GM23248 (cell line): ENCODE results near the gene TAS2R42. TPM values are rescaled to one million over a fixed set of nuclear protein-coding genes. Genes with fewer than 3 reads are reported as not detected.

ENCODE experiments used
- DNase-seq: peaks from one replicate; pipeline ENCODE4 v3.0.0-alpha.2; 2015
- H2AFZ ChIP-seq: fragments of 200-600 bp; sonication (generic); 2 replicates; pipeline ENCODE4 v1.6.1; 2016; ENCODE audit warnings: antibody characterized with exemption
- H3F3A ChIP-seq: fragments of 200-600 bp; sonication (generic); 2 replicates; pipeline ENCODE4 v1.6.1; 2016; ENCODE audit warnings: mild to moderate bottlenecking, antibody characterized with exemption, mixed run types; ENCODE audit not compliant: insufficient read depth
- H3K27ac ChIP-seq: fragments of 200-600 bp; sonication (generic); 2 replicates; pipeline ENCODE4 v1.5.1; 2016; ENCODE audit warnings: mild to moderate bottlenecking
- H3K27me3 ChIP-seq: fragments of 200-600 bp; sonication (generic); replicated peaks from 2 replicates; pipeline ENCODE4 v1.6.1; 2016; ENCODE audit warnings: mild to moderate bottlenecking; ENCODE audit not compliant: insufficient read depth
- H3K36me3 ChIP-seq: fragments of 200-600 bp; sonication (generic); 2 replicates; pipeline ENCODE4 v1.6.1; 2016; ENCODE audit warnings: low read depth, mild to moderate bottlenecking
- H3K4me1 ChIP-seq: fragments of 200-600 bp; sonication (generic); 2 replicates; pipeline ENCODE4 v1.6.1; 2016; ENCODE audit warnings: mild to moderate bottlenecking; ENCODE audit not compliant: insufficient read depth
- H3K4me2 ChIP-seq: fragments of 200-600 bp; sonication (generic); one replicate; pipeline ENCODE4 v1.6.1; 2016; ENCODE audit warnings: mild to moderate bottlenecking; ENCODE audit not compliant: unreplicated experiment
- H3K4me3 ChIP-seq: fragments of 200-600 bp; sonication (generic); 2 replicates; pipeline ENCODE4 v1.5.1; 2016; ENCODE audit warnings: mild to moderate bottlenecking
- H3K79me2 ChIP-seq: fragments of 200-600 bp; sonication (generic); 2 replicates; pipeline ENCODE4 v1.6.1; 2016; ENCODE audit warnings: mild to moderate bottlenecking; ENCODE audit not compliant: insufficient read depth
- H3K9ac ChIP-seq: fragments of 200-600 bp; sonication (generic); 2 replicates; pipeline ENCODE4 v1.6.1; 2016; ENCODE audit warnings: mild to moderate bottlenecking
- H3K9me2 ChIP-seq: fragments of 200-600 bp; sonication (generic); 2 replicates; pipeline ENCODE4 v1.6.1; 2016; ENCODE audit warnings: mixed run types, mild to moderate bottlenecking, moderate library complexity; ENCODE audit not compliant: insufficient read depth
- H3K9me3 ChIP-seq: fragments of 200-600 bp; sonication (generic); one replicate; pipeline ENCODE4 v1.6.1; 2017; ENCODE audit warnings: low read depth
- H4K20me1 ChIP-seq: fragments of 200-600 bp; sonication (generic); 2 replicates; pipeline ENCODE4 v1.6.0; 2016; ENCODE audit not compliant: insufficient read depth
- EZH2 ChIP-seq: fragments of 200-600 bp; sonication (generic); IDR thresholded peaks from 2 replicates; pipeline ENCODE4 v1.6.1; 2018; ENCODE audit warnings: antibody characterized with exemption, mild to moderate bottlenecking; ENCODE audit not compliant: insufficient read depth, poor library complexity, severe bottlenecking
- EZH2phosphoT487 ChIP-seq: fragments of 200-600 bp; sonication (generic); IDR thresholded peaks from 2 replicates; pipeline ENCODE4 v1.6.1; 2018; ENCODE audit warnings: antibody characterized with exemption, moderate library complexity, mild to moderate bottlenecking, low read depth; ENCODE audit not compliant: insufficient read depth
- WGBS, 2 experiments: methylation state at CpG; one replicate each; pipeline ENCODE4 v1.1.6; 2015 to 2017; ENCODE audit warnings: low lambda C conversion rate in 2 of 2, low coverage in 1 of 2; ENCODE audit errors: missing lambda C conversion rate in 2 of 2; 5-methylcytosine and 5-hydroxymethylcytosine counted together
- in situ Hi-C: fragments of 300-500 bp; cut with MboI; formaldehyde crosslinking; loops from 2 replicates; pipeline ENCODE4 v1.15.0; 2020
- polyA plus RNA-seq: library from polyadenylated mRNA; unstranded; fragments of >200 nt; fragmentation: Nextera tagmentation; extraction: Ambion mirVana; gene quantifications from 2 replicates; pipeline ENCODE4 v1.2.1, GENCODE V29; 2016
- total RNA-seq: library from RNA; depleted of rRNA; stranded (reverse); fragments of >200 nt; shearing (Covaris generic); gene quantifications from 2 replicates; pipeline ENCODE4 v1.2.3, GENCODE V29; 2014

The TAS2R42 gene
- total and polyA plus RNA-seq, 2 experiments from 2014 or later: not detected

DNA sequence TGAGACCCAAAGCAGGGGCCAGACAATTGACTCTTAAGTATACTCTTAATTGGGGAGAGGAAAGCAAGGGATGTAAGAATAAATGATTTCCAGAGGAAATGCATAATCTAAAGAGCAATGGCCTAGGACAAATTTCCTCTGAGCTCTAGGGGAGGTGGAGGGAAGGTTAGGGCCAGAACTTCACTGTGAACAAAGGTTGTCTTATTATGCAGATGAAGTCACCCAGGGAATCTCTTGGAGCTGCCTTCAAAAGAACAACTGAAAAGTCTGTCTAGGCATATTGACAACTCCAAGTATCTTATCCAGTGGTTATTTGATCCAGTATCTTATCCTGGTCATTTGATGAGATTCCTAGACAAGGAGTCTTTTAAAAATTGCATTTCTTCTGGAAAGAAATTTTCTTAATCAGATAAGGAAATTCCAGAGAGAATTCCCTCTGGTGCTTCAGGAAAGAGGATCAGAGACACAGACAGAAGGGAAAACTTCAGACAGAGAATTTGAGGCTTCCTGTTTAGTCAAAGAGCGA is 32.3 kb downstream of the TAS2R42 start:
- H3K27me3 ChIP-seq: no peaks in the 10 kb centered on the region
- no peaks in the 10 kb centered on the region for H4K20me1 ChIP-seq
- peaks cover 83% of the 10 kb centered on the region for H3K79me2 ChIP-seq
- 97 to 100% methylated on average over 1 of the region's 1 CpG for WGBS, 2 experiments
- H3K4me1 ChIP-seq: no peaks in the 10 kb centered on the region
- H3K9ac ChIP-seq: no peak overlapping the region
- in situ Hi-C loops: no loop called here
- no peaks in the 10 kb centered on the region for H3K9me3 ChIP-seq
- H3F3A ChIP-seq: 0 out of 2 replicates have a peak, but pooled peaks cover 3% of the 10 kb centered on the region
- H3K9me2 ChIP-seq: no peaks in the 10 kb centered on the region
- DNase-seq: no peak
- no peak overlapping the region for H2AFZ ChIP-seq
- no peak overlapping the region for H3K4me3 ChIP-seq
- H3K4me2 ChIP-seq: no peak overlapping the region
- no peaks in the 10 kb centered on the region for H3K36me3 ChIP-seq
- no peak for TF ChIP-seq EZH2phosphoT487
- H3K27ac ChIP-seq: no peak overlapping the region

DNA sequence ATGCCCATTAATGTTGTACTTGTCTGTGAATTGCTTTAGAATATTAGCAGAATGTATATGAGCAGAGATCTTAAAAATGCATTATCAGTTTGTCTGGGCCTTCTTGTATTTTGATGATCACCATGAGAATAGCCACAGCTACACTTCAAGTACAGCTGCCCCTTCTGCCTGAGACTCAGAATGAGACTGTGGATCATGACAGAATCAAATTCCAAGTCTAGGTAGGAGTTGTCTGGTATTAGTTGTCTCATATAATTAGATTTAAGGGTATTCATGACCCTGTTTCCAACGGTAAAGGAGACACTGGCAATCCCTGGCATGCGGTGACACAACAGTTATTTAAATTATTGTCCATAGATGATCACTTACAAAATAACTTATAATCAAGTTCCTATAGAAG is 34.0 kb downstream of the TAS2R42 start:
- Histone ChIP-seq H3K4me2 (no peak overlapping the region), H3F3A (0 out of 2 replicates have a peak, but pooled peaks cover 3% of the 10 kb centered on the region), H3K27ac (no peak overlapping the region), H3K4me1 (no peaks in the 10 kb centered on the region), H4K20me1 (no peaks in the 10 kb centered on the region), H3K79me2 (peaks cover 66% of the 10 kb centered on the region), H2AFZ (no peak overlapping the region), H3K27me3 (no peaks in the 10 kb centered on the region), H3K9me3 (no peaks in the 10 kb centered on the region), H3K9me2 (no peaks in the 10 kb centered on the region), H3K36me3 (no peaks in the 10 kb centered on the region), H3K9ac (no peak overlapping the region), H3K4me3 (no peak overlapping the region)
- TF ChIP-seq EZH2 (no peak), EZH2phosphoT487 (no peak)
- WGBS, 2 experiments: 81% methylated on average over 2 of the region's 2 CpGs
- no peak for DNase-seq
- in situ Hi-C loops: no loop called here

DNA sequence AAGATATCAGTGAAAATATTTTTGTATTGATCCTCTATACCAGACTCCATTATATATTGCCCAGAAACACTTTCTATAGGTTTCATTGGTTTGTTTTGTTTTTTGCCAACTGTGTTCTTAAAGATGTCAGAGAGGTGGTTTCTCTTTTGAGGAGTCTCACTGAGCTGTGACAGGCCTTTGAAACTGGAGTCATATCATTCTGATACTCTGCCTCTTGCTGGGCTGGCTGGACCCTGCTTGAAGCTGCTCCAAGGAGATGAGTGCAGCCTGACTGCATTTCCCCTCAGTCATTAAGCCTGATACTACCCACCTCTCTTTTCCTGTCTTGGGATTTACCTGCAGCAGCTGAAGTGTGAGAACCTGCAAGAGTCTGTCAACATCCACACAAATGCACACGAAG is 35.9 kb downstream of the TAS2R42 start:
- Histone ChIP-seq H3K27me3 (no peaks in the 10 kb centered on the region), H3K4me2 (no peak overlapping the region), H3K27ac (no peak overlapping the region), H2AFZ (no peak overlapping the region), H3K9ac (no peak overlapping the region), H3F3A (0 out of 2 replicates have a peak, but pooled peaks cover 3% of the 10 kb centered on the region), H3K9me3 (no peaks in the 10 kb centered on the region), H3K9me2 (no peaks in the 10 kb centered on the region), H4K20me1 (no peaks in the 10 kb centered on the region), H3K4me3 (no peak overlapping the region), H3K4me1 (no peaks in the 10 kb centered on the region), H3K79me2 (peaks cover 63% of the 10 kb centered on the region), H3K36me3 (no peaks in the 10 kb centered on the region)
- in situ Hi-C loops: no loop called here
- TF ChIP-seq EZH2 (no peak), EZH2phosphoT487 (no peak)
- 91 to 93% methylated on average over 1 of the region's 1 CpG for WGBS, 2 experiments
- DNase-seq: no peak

DNA sequence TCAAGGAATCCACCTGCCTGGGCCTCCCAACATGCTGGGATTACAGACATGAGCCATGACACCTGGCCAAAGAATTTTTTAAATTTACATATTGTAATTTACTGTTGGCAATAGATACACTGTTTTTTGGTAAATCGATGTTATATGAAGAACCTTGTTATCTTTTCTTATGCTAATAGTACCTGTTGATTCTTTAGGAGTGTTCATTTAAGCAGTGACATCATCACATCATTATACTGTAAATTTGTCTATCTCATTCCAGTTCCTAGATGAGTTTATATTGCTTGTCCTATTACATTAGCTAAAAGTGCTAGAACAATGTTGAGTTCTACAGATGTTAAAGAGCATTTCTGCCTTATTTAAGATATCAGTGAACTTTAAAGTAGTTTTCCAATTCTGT is 39.3 kb downstream of the TAS2R42 start:
- 94 to 100% methylated on average over 1 of the region's 1 CpG for WGBS, 2 experiments
- in situ Hi-C loops: no loop called here
- H3F3A ChIP-seq: no peaks in the 10 kb centered on the region
- H3K9ac ChIP-seq: no peak overlapping the region
- TF ChIP-seq EZH2phosphoT487: no peak
- TF ChIP-seq EZH2: no peak
- no peaks in the 10 kb centered on the region for H4K20me1 ChIP-seq
- H3K4me1 ChIP-seq: no peaks in the 10 kb centered on the region
- no peak overlapping the region for H2AFZ ChIP-seq
- no peaks in the 10 kb centered on the region for H3K27me3 ChIP-seq
- H3K36me3 ChIP-seq: no peaks in the 10 kb centered on the region
- DNase-seq: no peak
- no peaks in the 10 kb centered on the region for H3K9me3 ChIP-seq
- H3K4me2 ChIP-seq: no peak overlapping the region
- H3K79me2 ChIP-seq: peaks cover 60% of the 10 kb centered on the region
- no peak overlapping the region for H3K27ac ChIP-seq
- H3K9me2 ChIP-seq: no peaks in the 10 kb centered on the region
- no peak overlapping the region for H3K4me3 ChIP-seq

DNA sequence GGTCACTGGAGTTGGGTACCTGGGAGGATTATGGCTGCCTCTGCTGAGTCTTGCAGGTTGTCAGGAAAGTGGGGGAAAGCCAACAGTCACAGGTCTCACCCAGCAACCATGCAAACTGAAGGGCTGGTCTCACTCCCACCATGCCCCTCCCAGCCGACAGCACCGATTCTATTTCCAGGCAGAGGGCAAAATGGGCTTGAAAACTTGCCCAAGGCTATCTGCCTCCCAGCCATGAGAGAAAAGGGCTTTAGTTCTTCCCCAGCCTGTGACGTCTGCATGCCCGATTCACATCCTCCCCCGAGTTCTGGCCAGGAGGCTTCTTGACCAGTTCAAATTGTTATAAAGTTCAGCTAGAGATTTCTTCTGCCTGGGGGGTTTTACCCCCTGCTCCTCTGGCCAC is 42.4 kb downstream of the TAS2R42 start:
- H3K27me3 ChIP-seq: no peaks in the 10 kb centered on the region
- DNase-seq: no peak
- peaks cover 78% of the 10 kb centered on the region for H3K79me2 ChIP-seq
- WGBS, 2 experiments: 91 to 98% methylated on average over 5 of the region's 5 CpGs
- TF ChIP-seq EZH2phosphoT487 (no peak), EZH2 (no peak)
- no peaks in the 10 kb centered on the region for H3K36me3 ChIP-seq
- no peak overlapping the region for H3K4me2 ChIP-seq
- H4K20me1 ChIP-seq: no peaks in the 10 kb centered on the region
- no peaks in the 10 kb centered on the region for H3K9me2 ChIP-seq
- no peaks in the 10 kb centered on the region for H3F3A ChIP-seq
- H2AFZ ChIP-seq: no peak overlapping the region
- no peak overlapping the region for H3K4me3 ChIP-seq
- no peaks in the 10 kb centered on the region for H3K4me1 ChIP-seq
- in situ Hi-C loops: no loop called here
- no peak overlapping the region for H3K9ac ChIP-seq
- no peaks in the 10 kb centered on the region for H3K9me3 ChIP-seq
- H3K27ac ChIP-seq: no peak overlapping the region
